GM19397 (cell line): ENCODE measurements around the gene CHN2.

Experiments used
- ATAC-seq: cut with Tn5 transposase; IDR thresholded peaks from one replicate; pipeline ENCODE4 v1.9.1; 2021; ENCODE audit warnings: mild to moderate bottlenecking, moderate library complexity; ENCODE audit not compliant: unreplicated experiment

Gene CHN2

DNA sequence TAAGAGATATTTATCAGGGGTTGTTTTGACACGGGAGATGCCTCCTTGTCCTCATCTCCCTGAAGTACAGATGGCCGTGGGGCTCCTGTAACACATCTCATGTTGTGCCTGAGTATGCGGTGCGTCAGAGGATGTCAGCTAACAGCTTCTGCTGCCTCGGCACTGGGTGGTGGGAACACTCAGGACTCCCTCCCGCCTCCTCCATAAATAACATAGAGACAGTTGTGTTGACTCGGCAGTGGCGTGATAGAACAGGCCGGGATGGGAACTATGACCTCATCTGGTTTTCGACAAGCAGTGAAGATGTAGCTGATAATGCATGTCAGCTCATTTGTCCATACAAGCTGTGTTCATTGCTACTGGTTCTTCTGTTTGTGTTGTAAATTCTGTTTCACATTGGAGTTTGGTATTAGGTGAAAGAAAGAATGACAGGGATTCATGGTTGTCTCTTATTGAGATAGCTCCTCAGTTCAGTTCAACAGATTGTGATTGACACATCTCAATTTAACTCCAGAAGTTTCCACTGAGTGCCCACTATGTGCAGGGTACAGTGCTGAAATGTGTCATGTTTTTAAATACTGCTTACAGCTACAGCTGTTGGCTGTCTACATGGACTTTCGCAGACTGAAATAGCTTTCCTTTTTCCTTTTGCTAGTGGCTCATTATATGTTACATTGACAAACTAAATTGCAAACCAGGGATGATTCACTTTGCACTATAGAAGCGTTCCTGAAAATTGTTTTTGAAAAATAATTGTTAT, 87.4 kb downstream of the CHN2 start:
- no peak for ATAC-seq

DNA sequence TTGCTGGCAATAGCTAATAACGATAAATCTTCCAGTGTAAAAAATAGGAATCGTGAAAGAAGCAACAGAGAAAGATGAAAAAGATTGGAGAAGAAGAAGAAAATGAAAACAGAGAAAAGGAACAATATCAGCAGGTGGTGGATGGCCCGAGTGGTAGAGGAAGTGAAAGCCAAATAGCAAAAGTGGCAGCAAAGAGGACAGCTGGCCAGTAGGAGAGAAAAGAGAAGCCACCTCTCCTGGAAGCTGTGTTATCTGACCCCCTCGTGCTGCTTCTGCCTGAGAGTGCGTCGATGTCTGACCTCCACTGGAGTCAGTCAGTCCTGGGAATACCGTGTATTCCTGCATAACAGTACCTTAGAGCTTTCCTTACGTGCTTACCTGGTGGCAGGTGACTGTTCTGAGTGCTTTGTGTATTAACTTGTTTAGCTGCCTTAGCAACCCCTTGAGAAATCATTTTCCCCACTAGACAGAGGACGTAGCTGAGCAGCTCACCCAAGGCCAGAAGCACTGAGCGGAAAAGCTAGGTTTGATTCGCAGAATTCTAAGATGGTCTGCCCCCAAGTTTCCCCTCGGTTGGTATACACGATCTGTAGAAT, 88.3 kb downstream of the CHN2 start:
- ATAC-seq = no peak

DNA sequence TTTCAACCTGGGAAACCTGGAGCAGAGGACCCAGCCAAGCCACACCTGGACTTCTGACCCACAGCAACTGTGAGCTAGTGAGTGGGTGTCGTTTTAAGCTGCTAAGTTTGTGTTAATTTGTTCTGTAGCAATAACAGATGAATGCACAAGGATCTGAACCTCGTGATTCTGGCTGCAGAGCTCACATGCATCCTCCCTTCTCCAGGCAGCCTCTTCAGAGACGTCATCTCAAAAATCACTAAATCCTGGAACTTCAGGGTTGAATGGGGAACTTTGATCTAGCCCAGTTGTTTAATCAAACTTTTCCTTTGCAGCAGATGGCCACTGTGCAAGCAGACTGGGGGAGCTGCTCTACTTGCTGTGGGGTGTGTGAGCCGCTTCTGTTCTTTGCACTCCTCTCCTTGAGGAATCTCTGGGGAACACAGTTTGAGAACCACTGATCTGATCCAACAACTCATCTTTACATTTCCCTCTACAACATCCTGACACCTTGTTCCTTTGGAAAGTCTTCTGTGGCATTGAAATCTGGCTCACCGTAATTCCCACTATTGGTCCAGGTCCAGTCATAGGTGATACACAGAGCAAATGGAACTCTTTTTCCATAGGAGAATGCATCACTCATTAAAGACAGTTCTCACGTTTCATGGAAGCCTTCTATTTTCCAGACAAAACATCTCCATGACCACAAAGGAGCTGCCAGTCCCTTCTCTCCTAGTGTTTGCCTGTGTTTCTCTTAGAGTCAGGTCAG, 90.3 kb downstream of the CHN2 start:
- ATAC-seq = no peak

DNA sequence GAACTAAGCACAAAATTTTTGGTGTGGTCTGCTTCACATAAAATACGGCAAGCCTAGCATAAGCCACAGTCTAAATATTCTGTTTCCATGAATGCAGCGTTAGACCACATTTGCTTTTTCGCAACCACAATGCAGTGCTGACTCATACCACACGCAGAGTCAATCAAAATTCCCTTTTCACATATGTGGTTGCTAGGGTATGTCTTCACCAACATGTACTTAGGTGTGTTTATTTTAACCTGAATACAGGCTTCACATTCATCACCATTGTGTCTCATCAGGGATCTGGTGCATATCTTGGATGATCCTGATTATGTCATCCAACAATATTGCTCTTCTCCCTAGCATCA, 90.8 kb downstream of the CHN2 start:
- no peak for ATAC-seq

DNA sequence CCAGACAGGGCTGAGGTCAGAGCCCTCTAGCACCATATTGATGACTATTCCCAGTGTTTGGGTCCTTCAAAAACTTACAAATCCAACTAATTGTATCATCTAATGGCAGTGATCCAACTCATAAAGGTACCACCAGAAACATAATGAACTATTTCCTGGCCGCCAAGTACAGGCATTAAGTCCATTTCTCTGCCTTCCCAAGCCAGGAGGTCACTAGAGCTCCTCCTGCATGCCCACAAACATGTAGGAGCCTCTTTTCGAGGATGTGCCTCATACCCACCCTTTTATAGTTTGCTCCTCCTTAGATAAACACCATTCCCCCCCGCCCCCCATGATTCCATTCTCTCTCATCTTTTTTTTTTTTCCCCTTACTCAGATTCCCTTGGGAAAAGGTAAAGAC, 91.3 kb downstream of the CHN2 start:
- no peak for ATAC-seq

DNA sequence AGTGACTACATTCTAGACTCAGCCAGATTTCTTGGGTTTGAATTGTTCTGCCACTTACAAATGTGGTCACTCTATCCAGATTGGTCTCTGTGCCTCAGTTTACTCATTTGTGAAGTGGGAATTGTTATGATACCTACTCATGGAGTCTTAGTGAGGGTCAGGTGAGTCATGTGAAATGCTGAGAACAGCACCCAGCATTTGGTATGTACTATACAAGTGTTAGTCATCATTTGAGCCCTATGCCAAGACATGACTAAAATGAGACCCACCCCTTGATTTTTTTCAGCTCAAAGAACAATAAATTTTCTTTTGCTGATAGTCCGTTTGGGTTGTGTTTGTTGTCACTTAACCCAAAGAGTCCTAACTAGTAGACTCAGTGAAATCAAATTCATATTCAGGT, 92.8 kb downstream of the CHN2 start:
- ATAC-seq = no peak

DNA sequence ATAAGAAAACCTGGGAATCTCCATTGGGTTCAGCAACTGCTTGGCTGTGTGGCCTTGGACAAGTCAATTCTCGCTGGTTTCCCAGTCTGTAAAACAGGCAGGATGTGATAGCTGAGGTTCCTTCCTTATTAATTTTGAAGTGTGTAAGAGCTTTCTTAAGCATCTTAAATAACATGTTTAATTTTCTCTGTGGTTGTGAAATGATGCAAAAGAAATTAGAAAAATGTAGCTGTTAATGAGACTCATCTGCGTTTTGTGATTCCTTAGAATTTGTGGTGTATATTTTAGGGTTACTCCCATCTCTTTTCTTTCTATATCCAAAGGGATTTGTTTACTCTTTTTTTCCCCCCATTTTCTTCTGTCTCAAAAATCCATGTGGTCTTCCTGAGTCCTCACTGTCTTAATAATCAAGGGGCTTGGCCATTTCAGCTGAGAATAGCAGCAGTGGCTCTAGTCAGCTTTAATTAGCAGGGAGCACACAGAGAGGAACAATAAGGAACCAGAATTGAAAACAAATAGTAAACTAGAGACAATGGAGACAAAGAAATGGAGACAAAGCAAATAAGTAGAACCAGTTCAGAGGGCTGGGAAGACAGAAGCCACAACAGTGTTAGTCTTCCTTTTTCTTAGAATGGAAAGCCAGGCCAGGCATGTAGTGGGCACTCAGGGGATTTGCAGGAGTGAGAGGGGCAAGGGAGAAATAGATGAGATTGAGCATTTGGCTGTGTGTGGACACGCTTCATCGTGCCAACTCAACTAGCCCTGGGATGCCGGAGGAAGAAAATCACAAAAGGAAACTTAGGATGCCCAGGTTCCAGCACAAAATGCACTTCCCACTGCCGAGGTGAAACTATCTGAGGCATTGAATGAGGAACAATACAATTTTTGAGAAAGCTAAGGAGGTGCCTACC, 93.9 kb downstream of the CHN2 start:
- ATAC-seq = no peak

DNA sequence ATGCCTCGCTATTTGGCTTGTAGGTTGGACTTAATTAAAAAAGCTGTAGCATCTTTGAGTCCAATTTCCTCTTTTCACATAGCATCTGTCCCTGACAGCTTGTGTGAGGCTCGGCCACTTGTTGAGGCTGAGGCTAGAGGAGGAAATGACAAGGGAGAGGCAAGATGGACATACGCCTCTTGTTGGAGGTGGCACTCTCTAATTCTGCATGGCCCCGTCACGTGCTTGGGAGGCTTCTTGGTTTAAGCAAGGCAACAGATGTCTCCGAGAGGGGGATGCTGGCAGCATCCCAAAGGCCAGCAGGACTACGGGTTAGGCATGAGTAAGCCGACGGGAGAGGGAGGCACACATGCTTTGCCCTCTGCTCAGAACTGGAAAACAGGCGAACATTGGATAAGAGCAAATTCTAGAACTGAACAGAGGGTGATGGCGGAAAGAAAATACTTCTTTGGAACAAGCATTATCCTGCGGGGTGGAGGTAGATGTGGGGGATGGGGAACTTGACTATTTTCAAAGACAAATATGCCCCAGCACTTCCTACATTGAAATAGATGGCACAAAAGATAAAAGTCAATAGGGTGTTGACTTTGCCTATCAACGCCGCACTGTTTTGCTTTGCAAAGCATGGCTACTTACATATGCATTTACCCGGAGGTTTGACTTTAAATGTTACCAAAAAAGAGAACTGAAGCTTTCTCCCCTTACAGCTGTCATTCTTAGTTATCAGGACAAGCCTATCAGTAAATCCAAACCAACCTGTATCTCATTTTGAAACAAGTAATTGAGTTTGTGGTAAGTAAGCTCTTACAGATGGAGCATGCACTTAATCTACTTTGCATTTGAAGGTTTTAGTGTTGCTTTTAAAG, 94.8 kb downstream of the CHN2 start:
- peak; percentile 70 for ATAC-seq

DNA sequence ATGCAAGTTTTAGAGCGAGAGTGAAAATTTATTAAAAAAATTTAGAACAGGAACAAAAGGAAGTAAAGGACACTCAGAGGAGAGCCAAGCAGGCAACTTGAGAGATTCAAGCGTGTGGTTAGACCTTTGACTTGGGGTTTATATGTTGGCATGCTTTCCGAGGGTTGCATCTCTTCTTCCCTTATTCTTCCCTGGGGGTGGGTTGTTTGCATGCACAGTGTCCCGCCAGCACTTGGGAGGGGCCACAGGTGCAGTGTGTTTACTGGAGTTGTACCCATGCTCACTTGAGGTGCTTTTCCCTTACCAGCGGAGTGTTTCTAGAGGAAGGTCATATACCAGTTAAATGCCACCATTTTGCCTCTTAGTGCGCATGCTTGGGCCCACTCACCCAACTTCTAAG, 96.3 kb downstream of the CHN2 start:
- no peak for ATAC-seq

DNA sequence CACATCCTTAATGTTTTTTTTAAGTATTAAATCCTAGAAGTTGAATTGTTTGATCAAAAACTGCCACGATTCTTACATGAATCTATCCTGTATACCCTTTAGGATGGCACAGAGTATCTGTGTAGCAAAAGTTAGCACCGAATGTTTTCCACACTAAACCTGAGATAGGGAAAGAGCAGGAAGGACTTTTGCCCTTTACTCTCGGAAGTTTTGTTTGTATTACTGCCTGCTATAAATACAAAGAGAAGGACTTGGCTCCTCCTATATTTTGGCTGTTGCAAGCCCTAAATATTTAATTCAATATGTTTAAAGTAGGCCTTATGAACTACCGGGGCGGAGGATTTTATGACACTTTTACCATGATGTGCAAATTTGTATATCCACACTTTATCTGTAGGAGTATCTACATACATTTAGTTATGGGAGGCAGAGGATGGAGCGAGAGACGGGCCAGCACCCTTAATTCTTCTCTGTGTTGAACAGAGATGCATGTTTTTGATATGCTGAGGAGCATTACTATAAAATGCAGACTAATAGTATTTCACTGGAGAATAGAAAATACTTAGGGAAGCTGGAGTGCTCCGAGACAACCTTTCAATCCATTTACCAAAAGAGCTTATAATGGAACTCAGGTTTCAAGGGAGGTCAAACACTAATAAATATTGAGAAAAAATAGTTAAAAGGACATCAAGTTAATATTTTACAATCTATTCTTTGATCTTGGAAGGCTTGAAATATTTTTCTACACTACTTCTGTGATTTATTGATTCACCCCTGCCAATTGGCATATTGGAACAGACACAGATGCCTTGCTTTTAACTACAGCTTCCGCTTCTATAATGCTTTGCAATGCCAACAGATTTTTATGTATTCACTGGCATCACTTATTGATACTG, 97.4 kb downstream of the CHN2 start:
- no peak for ATAC-seq

DNA sequence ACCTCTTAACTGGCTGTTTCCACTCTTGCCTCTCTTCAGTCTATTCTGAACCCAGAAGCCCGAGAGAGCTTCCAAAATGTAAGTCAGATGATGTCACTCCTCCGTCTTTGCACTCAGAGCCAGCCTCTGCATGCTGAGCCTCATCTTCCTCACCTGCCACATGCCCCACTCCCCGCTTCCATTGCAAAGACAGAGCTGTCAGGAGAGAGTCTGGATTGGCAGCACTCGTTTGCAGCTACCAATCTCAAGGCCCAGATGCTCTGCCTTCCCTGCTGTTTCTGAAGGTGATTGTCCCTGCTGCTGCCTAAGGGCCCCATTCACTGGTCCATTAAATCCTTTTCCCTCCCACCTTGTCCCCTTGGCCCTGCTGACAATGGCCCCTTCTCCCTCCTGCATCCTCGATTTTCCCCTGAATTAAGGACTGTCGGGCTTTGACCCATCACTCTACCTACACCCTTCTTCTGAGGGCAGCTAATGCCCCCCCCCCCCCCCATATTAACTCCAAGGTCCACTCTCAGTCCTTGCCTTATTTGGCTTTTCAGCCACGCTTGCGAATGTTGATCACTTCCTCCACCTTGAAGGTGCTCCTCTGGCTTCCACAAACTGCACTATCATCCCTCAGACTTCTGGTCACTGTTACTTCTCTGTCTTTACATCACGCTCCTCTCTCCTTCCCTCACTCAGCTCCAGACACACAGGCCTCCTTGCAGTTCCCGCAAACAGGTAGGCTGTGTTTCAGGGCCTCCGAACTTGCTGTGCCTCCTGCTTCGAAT, 98.5 kb downstream of the CHN2 start:
- ATAC-seq = no peak

DNA sequence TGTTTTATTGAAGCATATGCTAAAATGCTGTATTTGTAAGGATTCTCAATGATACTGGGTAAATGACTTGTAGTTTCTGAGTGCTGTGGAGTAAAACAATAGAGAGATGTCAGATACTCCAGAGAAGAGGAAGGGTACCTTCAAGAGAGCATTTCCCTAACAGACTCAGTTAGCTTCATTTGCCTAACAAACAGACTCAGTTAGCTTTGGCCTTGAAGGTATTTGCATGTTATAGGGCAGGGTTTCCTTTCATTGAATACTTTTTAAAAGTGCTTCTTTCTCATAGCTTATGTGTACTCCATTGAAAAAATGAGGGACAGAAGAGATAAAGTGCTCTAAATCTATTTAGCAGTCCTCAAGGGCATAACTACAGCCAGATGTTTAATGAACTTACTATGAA, 101.8 kb downstream of the CHN2 start:
- no peak for ATAC-seq

DNA sequence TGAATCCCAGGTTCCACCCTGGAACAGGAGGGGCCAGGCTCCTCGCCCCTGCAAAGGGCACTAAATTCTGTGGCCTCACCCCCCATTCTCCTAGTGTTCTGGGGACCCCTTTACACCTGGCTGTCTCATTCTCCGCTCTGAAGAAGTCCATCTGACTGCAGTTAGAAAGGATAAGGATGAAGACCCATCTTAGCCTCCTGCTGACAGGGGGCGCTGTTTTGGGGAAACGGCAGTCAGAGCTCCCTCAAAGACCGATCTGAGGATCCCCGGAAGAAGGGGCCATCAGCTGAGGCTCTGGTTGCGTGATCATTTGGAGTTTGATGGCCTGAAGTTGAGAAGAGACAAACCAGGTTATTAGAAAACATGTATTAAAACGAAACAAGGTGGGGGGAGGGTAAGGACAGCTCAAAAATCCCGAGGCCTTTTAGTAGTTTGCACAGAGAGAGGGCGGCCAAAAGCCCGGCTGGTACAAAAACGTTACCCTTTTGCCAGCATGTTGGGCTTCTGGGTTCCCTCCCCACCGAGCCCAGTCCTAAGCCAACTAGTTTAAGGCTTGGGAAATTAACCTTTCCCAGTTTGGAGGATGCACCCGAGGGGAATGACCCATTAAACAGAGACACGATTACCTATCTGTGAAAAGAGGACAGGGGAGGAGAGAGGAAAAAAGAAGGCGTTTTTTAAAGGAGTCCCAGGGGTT, 102.8 kb downstream of the CHN2 start:
- ATAC-seq = no peak

DNA sequence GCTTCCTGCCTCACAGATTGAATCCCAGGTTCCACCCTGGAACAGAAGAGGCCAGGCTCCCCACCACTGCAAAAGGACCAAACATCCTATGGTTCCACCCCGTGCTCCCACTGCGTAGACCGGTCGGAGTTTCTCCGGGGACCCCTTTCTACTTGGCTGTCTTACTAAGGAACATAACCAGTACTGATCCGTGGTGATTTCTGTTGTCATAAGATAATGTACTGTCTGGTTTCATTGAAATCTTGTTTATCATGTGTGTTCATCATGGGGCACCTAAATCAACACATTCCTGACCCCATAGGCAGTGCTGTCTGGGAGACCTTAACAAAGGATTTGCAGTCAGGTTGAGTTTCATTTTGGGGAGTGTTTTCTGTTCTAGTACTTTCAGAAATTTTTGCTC, 104.5 kb downstream of the CHN2 start:
- no peak for ATAC-seq

DNA sequence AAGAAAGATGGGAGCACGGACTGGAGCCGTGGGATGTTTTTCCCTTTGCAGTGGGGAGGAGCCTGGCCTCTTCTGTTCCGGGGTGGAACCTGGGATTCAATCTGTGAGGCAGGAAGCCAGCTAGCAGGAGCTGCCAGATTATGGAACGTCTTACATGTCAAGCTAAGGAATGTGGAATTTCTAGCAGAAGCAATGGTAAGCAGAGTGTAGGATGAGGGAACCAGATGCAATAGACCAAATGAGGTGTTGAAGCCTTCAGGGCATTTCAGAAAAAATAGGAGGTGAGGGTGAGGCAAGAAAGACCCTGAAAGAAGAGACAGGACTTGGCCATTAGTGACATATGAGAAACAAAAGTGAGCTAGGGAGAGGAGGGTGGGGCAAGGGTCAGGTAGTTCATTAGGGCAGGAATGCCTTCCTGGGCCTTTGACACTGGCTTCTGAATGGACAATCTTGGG, 105.5 kb downstream of the CHN2 start:
- no peak for ATAC-seq

DNA sequence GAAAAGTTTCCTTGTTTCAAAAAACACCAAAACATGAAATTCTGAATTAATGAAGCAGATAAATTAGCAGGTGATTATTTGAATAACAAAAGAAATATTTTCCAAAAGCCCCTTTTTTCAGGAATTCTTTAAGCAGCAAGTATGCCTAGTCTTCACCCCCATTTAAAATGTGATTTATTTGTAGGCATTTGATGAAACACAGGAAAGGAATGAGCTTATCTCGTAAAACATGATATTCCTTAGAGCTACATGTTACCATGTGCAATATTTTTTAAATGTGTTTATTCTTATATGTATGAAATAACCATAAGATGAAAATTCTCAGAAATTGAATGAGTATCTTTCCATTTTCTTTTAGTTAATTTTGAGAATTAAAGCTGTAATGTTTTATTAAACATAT, 106.1 kb downstream of the CHN2 start:
- ATAC-seq = no peak

DNA sequence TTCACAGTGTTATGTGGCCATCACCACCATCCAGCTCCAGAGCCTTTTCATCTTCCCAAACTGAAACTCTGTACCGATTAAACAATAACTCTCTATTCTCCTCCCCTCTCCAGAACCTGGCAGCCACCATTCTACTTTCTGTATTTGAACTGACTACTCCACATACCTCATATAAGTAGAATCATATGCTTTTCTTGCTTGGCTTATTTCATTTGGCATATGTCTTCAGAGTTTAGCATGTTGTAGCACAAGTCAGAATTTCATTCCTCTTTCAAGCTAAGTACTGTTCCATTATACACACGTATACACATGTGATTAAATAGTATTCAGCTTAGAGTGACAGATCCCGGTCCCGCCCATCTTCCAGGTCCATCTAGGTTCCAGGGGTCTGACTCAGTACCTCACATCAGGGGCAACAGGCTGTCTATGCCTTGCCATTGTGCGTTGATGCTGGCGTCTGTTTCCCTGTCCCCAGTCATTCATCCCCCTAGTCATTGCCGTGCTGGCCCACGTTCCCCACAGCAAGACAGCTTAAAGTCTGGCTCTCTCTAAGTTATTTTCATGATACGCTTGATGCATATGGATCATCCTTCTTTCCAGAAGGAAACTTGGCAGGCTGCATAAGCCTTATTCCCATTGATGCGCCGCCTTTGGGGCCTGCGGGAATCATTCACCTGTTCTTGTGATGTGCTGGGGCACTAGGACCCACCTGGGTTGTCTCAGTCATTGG, 108.3 kb downstream of the CHN2 start:
- no peak for ATAC-seq
